GM23338 (cell line): ENCODE data around the gene IFITM5.

Experiments used
- CREB1 ChIP-seq: fragments of 250-450 bp; sonication (Bioruptor Pico); IDR thresholded peaks from 2 replicates; pipeline ENCODE4 v1.5.0; 2020; ENCODE audit warnings: low read depth, mild to moderate bottlenecking, moderate library complexity
- CTCF ChIP-seq, 2 experiments: fragments of 200-600 bp in 1 of 2; sonication (generic) in 1 of 2; conservative IDR thresholded peaks; 2 replicates each; pipeline versions ENCODE4 v1.5.1 to v1.6.1; 2016 to 2017; ENCODE audit warnings: antibody characterized with exemption in 2 of 2, low read depth in 2 of 2, mild to moderate bottlenecking in 2 of 2, moderate library complexity in 1 of 2
- ETS1 ChIP-seq: IDR thresholded peaks from 2 replicates; pipeline ENCODE4 v1.6.1; 2016; ENCODE audit warnings: antibody characterized with exemption
- EZH2 ChIP-seq: fragments of 200-600 bp; sonication (generic); IDR thresholded peaks from one replicate; pipeline ENCODE4 v1.8.0; 2017; ENCODE audit warnings: antibody characterized with exemption, mild to moderate bottlenecking, low read depth; ENCODE audit not compliant: unreplicated experiment
- EZH2phosphoT487 ChIP-seq: fragments of 200-600 bp; sonication (generic); IDR thresholded peaks from one replicate; pipeline ENCODE4 v1.8.1; 2018; ENCODE audit warnings: antibody characterized with exemption; ENCODE audit not compliant: unreplicated experiment
- JUNB ChIP-seq: IDR thresholded peaks from one replicate; pipeline ENCODE4 v1.6.1; 2016; ENCODE audit warnings: antibody characterized with exemption; ENCODE audit not compliant: unreplicated experiment
- NANOG ChIP-seq: IDR thresholded peaks from 2 replicates; pipeline ENCODE4 v1.6.1; 2016; ENCODE audit warnings: antibody characterized with exemption, borderline replicate concordance
- POLR2AphosphoS5 ChIP-seq: IDR thresholded peaks from 2 replicates; pipeline ENCODE4 v1.6.1; 2016; ENCODE audit warnings: antibody characterized with exemption, low read depth
- STAT1 ChIP-seq: IDR thresholded peaks from one replicate; pipeline ENCODE4 v1.6.1; 2016; ENCODE audit warnings: antibody characterized with exemption; ENCODE audit not compliant: unreplicated experiment
- ZNF114 ChIP-seq: fragments of 250-450 bp; sonication (Bioruptor Pico); IDR thresholded peaks from 2 replicates; pipeline ENCODE4 v1.5.0; 2020; ENCODE audit warnings: mild to moderate bottlenecking, moderate library complexity
- ZNF331 ChIP-seq: fragments of 250-450 bp; sonication (Bioruptor Pico); IDR thresholded peaks from 2 replicates; pipeline ENCODE4 v1.5.0; 2020; ENCODE audit warnings: low read depth, mild to moderate bottlenecking, moderate library complexity
- TF ChIP-seq, protein P1 (sequence below): IDR thresholded peaks from one replicate; pipeline ENCODE4 v1.6.1; 2018; ENCODE audit warnings: antibody characterized with exemption; ENCODE audit not compliant: unreplicated experiment

GRCh38 chr11:297051-297585 lies 2.2 kb downstream of the IFITM5 start:
- TF ChIP-seq CTCF (conservative IDR thresholded peaks at IDR 0.05; ENCODE audit: low read depth in 2 of 2) (no peak), EZH2phosphoT487 (no peak), POLR2AphosphoS5 (no peak), EZH2 (no peak), CREB1 (CRISPR knock-in tag) (no peak), ZNF114 (CRISPR knock-in tag) (no peak), ETS1 (no peak), ZNF331 (CRISPR knock-in tag) (no peak), JUNB (no peak), STAT1 (no peak), NANOG (no peak)
- TF ChIP-seq, protein P1, sequence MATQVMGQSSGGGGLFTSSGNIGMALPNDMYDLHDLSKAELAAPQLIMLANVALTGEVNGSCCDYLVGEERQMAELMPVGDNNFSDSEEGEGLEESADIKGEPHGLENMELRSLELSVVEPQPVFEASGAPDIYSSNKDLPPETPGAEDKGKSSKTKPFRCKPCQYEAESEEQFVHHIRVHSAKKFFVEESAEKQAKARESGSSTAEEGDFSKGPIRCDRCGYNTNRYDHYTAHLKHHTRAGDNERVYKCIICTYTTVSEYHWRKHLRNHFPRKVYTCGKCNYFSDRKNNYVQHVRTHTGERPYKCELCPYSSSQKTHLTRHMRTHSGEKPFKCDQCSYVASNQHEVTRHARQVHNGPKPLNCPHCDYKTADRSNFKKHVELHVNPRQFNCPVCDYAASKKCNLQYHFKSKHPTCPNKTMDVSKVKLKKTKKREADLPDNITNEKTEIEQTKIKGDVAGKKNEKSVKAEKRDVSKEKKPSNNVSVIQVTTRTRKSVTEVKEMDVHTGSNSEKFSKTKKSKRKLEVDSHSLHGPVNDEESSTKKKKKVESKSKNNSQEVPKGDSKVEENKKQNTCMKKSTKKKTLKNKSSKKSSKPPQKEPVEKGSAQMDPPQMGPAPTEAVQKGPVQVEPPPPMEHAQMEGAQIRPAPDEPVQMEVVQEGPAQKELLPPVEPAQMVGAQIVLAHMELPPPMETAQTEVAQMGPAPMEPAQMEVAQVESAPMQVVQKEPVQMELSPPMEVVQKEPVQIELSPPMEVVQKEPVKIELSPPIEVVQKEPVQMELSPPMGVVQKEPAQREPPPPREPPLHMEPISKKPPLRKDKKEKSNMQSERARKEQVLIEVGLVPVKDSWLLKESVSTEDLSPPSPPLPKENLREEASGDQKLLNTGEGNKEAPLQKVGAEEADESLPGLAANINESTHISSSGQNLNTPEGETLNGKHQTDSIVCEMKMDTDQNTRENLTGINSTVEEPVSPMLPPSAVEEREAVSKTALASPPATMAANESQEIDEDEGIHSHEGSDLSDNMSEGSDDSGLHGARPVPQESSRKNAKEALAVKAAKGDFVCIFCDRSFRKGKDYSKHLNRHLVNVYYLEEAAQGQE, result no peak
